HS-27A (cell line): Measurements from ENCODE around the gene GAA.
"Not testable (repeated sequence)": the region's sequence is repeated elsewhere in the genome, so short reads cannot be mapped to it uniquely, and the experiment has no call there.

ENCODE experiments used
- DNase-seq: peaks from one replicate; pipeline ENCODE4 v3.0.0-alpha.2; 2012; ENCODE audit warnings: low read depth, missing footprints

The GAA gene

DNA sequence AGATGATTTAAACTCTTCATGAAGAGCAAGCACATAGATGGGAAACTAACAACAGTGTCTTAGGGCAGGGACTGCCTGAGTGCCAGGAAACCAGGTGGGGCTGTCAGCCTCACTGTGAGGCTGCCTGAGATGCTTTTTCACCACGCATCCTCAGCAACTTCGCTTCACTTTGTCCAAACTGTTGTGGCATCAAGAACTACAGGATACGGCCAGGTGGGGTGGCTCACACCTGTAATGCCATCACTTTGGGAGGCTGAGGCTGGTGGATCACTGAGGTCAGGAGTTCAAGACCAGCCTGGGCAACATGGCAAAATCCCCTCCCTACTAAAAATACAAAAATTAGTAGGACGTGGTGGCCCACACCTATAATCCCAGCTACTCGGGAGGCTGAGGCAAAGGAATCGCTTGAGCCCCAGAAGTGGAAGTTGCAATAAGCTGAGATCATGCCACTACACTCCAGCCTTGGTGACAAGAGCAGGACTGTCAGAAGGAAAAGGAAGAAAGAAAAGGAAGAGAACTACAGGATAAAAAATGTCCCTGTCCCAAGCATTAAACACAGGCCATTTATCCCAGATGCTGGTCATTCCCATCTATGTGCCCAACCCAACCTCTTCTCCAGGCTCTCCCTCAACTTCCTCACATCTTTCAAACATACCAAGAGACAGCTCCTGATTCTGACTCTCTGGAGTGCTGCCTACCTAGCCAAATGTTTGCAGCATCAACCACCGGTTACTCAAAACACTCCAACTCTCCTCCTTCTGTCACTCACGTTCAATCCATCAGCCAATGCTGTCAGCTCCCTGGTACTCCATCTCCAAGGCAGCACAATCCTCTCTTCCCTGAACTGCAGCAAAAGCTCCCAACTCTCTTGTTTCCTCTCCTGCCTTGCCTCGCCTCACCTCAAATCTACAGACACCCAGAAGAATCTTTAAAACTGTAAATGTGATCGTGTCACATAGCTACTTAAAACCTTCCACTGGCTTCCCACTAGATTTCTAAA, 44.0 kb downstream of the GAA start:
- no peak for DNase-seq

DNA sequence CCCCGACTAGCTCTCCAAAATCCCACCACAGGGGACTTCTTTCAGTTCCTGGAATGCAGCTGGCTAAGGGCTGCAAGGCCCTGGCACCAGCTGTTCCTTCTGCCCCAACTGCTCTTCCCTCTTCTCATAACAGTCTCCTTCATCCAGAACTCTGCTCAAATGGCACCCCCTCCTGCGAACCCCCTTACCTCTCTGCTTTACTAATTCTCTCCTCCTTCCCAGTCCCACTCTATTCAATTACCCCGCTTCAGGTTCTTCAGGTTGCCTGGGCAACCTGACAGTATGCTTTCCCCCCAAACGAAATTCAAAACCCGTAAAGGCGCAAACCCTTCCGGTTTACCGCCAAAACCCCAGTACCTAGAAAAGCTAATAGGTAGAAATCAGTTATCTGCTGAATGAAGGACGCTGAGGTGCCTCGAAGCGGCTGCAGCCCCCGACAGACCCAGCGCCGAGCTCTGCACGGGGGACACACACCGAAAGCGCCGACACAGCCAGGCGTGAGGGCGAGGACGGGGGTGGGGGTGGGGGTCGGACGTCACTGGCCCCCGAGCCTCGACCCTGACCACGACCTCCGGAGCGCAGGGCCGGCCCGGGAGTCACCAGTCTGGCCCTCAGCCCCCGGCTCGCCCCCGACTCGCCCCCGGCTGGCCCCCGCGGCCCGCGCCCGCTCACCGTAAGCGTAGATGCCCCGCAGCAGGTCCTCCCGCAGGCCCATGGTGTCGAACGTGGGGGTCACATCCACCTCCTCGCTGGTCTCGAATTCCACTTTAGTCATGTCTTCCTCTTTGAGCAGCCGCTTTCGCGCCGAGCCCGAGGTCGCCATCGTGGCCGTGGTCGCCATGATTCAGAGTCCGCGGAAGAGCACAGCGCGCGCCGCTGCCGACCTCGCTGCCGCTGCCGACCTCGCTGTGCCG, 45.0 kb downstream of the GAA start:
- no peak for DNase-seq

DNA sequence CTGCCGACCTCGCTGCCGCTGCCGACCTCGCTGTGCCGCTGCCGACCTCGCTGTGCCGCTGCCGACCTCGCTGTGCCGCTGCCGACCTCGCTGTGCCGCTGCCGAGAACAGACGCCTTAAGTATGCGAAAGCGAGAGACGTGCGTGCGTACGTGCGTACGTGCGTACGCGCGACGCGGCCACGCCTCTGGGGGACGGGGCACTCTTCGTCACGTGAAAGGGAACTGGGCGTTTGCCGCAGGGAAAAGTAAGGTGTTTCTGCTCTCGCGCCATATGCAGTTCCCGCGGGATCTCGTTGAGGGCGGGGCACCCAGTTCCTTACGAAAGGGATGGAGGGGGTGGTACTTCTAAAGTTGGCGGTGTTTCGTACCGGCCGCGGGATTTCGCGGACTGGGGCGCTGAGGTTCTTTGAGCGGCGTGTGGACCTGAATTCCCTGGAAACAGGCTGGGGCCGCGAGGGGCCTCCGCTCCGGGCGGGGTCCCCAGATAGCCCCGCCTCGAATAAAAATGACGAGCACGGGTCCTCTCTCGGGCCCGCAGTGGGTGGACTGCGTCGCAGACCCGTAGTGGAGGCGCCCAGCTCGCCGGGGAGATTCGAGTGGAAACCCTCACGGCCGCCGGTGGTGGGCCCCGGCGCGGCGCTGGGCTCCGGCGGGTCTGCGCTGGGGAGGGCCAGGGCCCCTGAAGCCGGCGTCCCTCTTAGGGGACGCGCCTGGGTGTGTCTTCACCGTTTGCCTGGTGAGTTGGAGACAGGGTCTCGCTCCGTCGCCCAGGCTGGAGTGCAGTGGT, 45.8 kb downstream of the GAA start, which contains the start of gene EIF4A3:
EIF4A3 (minus strand) TSS at position 94 of the 788 bp plus-strand sequence. CDS start 167 bp downstream, outside the sequence.
- DNase-seq: peak; percentile 84

DNA sequence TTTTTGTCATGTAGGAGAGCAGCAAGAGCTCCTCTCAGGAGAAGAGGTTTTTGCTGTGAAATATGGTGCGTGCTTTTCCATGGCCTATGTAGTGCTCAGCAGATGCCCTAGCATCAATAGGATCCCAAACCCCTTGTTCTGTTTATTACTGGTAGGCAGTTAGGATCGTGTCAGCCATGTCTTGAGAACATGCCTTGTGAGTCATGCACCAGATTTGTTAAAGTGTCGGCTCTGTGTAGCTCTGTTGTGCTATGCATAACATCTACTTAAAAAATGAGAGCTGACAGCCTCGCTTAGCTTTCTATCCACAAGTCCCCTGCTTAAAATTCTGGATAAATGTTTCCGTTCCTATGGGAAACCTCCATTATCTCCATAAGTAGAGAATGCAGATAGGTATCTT, 50.0 kb downstream of the GAA start:
- DNase-seq: no peak

DNA sequence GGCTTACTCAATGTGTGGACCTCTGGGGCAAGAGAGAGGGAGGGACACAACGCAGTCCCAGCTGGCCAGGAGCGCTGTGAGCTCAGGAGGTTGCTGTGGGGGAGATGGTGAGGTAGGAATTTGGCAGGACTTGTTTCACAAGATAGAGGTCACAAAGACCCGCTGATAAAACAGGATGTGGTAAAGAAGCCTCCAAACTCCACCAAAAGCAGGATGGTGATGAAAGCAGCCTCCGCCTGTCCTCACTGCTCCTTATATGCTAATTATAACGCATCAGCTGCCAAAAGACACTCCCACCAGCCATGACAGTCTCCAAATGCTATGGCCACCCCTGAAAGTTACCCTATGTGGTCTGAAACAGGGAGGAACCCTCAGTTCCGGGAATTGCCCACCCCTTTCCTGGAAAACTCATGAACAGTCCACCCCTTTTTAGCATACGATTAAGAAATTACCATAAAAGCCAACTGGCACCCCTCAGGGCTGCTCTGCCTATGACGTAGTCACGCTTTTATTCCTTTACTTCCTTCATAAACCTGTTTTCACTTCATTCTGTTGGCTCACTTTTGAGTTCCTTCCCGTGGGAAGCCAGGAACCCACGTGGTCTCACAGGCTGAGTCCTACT, 50.8 kb downstream of the GAA start:
- no peak for DNase-seq

DNA sequence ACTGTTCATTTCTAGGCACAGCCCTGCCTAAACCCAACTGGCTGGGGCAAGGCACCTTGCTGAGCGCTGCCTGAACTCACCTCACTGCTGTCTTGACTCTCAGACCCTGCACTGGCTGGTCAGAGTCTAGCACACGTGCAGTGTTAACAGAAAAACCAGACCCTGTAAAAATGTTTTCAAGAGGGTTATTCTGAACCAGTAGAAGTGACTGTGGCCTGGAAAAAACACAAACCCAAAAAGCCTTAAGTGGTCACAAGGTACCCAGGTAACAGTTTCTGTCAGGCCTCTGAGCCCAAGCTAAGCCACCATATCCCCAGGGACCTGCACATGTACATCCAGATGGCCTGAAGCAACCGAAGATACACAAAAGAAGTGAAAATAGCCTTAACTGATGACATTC, 51.6 kb downstream of the GAA start:
- DNase-seq: no peak

DNA sequence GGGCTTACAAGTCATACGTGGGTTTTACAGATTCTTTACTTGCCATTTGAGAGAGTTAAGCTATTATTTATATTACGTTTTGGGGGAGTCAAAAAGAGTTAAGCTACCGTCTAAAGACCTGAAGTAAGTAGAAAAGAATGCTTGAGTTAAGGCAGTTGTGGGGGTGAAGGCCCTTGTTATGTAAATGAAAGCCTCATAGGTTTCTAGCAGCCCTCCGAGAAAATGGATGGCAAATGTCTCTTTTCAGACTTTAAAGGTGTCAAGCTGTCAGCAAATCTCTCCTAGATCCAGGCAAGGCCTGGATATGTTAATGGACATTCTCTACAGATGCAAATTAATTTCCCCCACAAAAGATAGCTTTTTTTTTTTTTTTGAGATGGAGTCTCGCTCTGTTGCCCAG, 52.8 kb downstream of the GAA start:
- no peak for DNase-seq

DNA sequence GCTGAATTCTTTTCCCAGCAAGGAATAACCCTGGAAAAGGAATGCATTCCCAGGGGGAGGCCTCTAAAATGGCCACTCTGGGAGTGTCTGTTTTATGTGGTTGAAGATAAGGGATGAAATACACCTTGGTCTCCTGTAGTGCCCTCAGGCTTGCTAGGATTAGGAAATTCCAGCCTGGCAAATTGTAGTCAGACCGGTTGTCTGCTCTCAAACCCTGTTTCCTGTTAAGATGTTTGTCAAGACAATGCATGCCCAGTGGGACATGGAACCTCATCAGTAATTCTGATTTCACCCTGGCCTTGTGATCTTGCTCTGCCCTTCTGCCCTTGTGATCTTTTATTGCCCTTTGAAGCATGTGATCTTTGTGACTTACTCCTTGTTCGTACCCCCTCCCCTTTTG, 54.2 kb downstream of the GAA start:
- DNase-seq: not testable (repeated sequence)

DNA sequence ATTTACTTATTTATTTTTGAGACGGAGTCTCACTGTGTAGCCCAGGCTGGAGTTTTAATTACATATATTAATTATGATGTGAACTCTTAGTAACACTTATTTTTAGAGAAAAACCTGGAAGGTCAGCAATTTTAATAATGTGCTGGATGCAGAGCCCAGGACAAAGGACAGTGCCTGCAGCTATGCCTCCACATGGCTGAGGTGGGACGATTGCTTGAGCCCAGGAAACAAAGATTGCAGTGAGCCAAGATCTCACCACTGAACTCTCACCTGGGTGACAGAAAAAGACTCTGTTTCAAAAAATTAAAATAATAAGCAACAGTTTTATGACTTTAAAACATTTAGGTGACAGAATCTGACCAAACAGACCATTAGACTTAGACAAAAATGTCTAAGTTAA, 57.5 kb downstream of the GAA start:
- DNase-seq: no peak

DNA sequence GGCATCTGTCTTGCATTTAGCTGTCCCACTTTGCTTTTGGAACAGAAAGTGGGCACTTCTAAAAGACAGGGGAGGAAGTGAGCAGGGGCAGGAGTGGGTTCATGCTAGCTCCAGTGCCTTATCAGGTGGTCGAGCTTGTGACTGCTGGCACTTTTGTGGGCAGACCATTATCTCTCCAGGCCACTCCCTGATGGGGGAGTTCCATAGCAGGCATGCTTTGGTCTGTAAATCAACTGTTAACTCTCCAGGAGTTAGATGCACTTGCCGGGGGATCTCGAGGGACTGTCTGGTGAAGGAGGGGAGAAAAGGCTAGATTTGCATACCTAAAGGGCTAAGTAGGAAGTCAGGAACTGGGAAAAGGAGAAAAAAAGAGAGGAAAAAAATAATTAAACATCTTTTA, 59.2 kb downstream of the GAA start:
- DNase-seq: no peak

DNA sequence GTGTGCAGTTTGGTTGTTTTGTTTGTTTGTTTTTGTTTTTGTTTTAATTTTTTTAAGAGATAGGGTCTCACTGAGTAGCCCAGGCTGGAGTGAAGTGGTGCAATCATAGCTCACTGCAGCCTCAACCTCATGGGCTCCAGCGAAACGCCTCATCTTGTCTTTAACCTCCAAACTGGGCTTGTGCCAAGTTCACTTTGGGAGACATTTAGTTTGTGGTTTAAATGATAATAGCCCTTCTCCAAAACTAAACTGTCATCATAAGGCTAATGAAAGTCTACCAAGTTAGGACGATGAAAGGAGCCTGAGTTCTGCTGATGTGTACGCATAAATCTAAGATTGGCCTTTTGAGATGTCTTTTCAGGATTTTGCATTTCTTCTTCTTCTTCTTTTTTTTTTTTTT, 62.0 kb downstream of the GAA start:
- no peak for DNase-seq

DNA sequence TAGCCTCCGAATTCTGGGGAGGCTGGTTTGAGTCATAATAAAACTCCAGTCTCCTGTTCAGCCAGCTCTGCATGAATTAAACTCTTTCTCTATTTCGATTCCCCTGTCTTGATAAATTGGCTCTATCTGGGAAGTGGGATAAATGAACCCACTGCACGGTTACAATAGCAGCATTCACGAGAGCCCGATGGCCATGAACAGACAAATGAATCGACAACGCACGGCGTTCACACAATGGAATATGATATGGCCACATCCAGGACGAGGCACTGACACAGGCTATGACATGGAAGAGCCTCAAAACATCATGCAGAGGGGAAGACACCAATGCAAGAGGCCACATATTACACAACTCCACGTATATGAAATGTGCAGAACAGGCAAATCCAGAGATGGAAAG, 62.8 kb downstream of the GAA start:
- DNase-seq: no peak

DNA sequence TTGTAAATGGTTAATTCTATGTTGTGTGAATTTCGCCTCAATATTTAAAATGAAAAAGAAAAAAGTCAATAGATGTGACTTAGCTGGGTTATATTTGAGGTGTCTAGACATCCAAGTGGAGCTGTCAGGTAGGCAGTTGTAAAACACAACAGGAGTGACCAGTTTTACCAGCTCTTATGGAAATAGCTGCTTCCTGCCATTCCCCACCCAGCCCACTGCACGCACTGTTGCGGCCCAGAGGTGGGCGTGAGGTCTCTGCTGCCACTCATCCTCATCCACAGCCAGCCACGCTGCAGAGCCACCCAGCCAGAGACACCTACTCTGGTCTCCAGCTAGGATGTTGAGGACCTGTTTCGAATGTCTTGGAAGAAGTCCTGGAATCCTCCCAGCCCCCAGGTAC, 65.1 kb downstream of the GAA start:
- DNase-seq: no peak

DNA sequence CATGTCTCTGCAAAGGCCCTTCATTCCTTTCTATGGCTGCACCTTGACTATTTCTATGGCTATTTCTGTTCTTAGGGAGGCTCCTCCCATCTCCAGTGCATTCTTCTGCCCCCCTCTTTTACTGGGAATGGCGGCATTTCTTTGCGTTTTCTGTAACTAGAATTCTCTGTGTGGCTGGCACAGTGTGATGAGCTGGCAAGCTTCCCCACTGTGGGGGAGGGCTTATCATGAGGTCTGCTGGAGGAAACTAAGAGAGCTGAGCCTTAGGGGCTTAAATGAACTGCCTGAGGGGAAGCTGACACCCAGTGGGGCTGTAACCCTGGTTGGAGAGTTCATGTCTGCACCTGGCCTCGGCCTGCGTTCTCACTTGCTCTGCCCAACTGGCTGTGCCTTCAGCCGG, 67.0 kb downstream of the GAA start:
- no peak for DNase-seq

DNA sequence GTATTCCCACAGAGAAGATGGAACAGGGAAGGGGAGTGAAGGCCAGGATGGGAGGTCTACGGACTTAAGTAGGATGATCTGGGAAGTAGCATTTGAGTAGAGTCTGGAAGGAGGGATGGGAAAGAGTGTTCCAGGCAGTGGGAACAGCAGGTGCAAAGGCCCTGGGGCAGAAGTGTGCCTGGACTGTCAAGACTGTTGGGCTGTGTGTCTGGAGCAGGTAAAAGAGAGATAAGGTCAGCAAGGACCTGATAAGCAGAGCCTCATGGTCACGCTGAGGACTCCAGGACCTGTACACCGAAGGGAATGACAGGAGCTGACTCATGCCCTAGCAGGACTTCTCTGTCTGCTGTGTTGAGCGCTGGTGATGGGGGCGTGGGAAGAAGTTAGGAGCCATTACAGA, 67.7 kb downstream of the GAA start:
- DNase-seq: no peak
